GM18858 (cell line): ENCODE results near the gene TBC1D17.

Experiments used
- ATAC-seq: cut with Tn5 transposase; IDR thresholded peaks from one replicate; pipeline ENCODE4 v1.9.1; 2021; ENCODE audit not compliant: unreplicated experiment

The TBC1D17 gene

GRCh38 chr19:49847731-49848696, 29.5 kb upstream of the TBC1D17 start:
- no peak for ATAC-seq

GRCh38 chr19:49848938-49849337, 28.6 kb upstream of the TBC1D17 start:
- no peak for ATAC-seq

GRCh38 chr19:49849433-49850220, 27.9 kb upstream of the TBC1D17 start:
- ATAC-seq = no peak

- no peak for ATAC-seq
These were observed 27.3 kb upstream of the TBC1D17 start for GRCh38 chr19:49850221-49850486.

- ATAC-seq = no peak
These were observed 26.8 kb upstream of the TBC1D17 start, which contains the start of gene PTOV1 for GRCh38 chr19:49850487-49851342. Gene PTOV1 (plus strand): TSS chr19:49851159.

GRCh38 chr19:49851456-49852259, 25.8 kb upstream of the TBC1D17 start:
- no peak for ATAC-seq

- no peak for ATAC-seq
These were observed 24.8 kb upstream of the TBC1D17 start for GRCh38 chr19:49852631-49853126.

GRCh38 chr19:49853852-49854377, 23.6 kb upstream of the TBC1D17 start:
- ATAC-seq = no peak

- no peak for ATAC-seq
These were observed 22.9 kb upstream of the TBC1D17 start for GRCh38 chr19:49854378-49855263.

GRCh38 chr19:49855277-49855675, 22.2 kb upstream of the TBC1D17 start:
- ATAC-seq = no peak

- no peak for ATAC-seq
These were observed 21.6 kb upstream of the TBC1D17 start for GRCh38 chr19:49855676-49856573.

- ATAC-seq = no peak
These were observed 20.9 kb upstream of the TBC1D17 start for GRCh38 chr19:49856574-49857021.

- ATAC-seq = no peak
These were observed 20.3 kb upstream of the TBC1D17 start for GRCh38 chr19:49857061-49857837.

- no peak for ATAC-seq
These were observed 19.7 kb upstream of the TBC1D17 start for GRCh38 chr19:49857838-49858087.

- ATAC-seq = no peak
These were observed 19.2 kb upstream of the TBC1D17 start for GRCh38 chr19:49858088-49858985.

GRCh38 chr19:49859682-49860335, 17.7 kb upstream of the TBC1D17 start:
- no peak for ATAC-seq
